RKO (cell line): ENCODE results near the gene SIX6.

Source experiments
- DNase-seq: peaks from one replicate; pipeline ENCODE4 v3.0.0-alpha.2; 2016; ENCODE audit warnings: low spot score

SIX6 gene

DNA sequence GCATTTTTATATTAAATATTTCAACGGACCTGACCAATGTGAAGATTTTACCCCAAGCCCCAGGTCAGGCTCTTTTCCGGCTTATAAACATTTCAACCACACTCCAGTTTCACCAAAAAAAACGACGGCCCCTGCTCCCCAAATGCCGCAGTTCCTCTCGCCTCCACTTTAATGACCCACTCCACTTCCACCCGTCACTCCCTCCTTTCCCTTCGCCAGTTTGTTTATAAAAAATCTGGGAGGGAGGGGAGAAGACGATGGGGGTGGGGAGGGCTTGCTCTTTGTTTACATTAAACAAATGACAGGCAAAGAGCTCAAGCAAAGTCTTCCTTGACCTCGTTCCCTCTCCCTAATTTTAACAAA, 5.4 kb downstream of the SIX6 start:
- no peak for DNase-seq

- no peak for DNase-seq
Observed at GRCh38 chr14:60514741-60515491, 6.0 kb downstream of the SIX6 start.

- DNase-seq, result no peak
Observed at GRCh38 chr14:60515511-60516289, 6.8 kb downstream of the SIX6 start.

- DNase-seq, result no peak
Observed at GRCh38 chr14:60532442-60532841, 23.5 kb downstream of the SIX6 start.

DNA sequence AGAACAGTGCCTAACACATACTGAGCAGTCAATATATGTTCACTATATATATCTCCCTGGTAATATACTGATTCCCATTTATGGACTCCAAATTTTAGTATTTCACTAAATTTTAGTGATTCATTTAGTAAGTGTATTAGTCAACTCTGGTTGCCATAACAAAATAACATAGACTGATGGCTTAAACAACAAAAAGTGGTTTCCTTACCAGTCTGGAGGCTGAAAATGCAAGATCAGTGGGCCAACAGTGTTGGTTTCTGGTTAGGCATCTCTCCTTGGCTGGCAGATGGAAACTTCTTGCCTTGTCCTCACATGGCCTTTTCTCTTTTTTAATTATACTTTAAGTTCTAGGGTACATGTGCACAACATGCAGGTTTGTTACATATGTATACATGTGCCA, 28.7 kb downstream of the SIX6 start:
- DNase-seq, result no peak

DNA sequence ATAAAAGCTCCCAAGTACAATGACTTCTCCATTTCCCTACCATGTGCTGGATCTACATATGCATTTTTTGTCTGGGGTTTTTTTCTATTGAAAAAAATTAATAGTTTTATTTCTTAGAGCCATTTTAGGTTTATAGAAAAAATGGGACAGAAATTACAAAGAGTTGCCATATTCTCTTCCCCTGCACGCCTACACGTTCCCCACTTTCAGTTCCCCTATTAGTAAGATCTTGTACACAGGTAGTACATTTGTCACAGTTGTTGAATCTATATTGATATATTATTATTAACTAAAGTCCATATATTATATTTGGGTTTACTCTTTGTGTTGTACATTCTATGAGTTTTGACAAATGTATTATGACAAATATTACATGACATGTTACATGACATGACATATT, 35.7 kb downstream of the SIX6 start:
- DNase-seq, result no peak

DNA sequence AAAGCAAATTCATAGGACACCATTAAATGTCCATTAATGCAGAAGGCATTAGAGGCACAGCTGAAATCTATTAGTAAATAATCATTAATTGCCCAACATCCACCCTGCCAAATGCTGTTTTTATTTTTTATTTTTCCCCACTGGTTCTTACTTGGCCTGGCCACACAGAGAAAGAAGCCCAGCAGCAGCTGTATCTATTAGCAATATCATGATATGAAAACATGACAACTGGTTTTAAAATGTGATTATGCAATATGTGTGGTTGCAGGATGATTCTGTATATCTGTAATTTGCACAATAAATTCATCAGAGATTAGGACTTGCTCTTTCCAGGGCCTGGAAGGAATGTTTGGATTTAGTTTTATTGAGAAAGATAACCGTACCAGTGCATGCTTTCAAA, 44.9 kb downstream of the SIX6 start:
- DNase-seq, result no peak

- peak; percentile 90 for DNase-seq
Observed at GRCh38 chr14:60561845-60562746, 53.1 kb downstream of the SIX6 start.
